Activated naive CD8-positive, alpha-beta T cell (primary cell): ENCODE data around the gene RSKR.
"Not testable (repeated sequence)": the region's sequence is repeated elsewhere in the genome, so short reads cannot be mapped to it uniquely, and the experiment has no call there.

Experiments
- H3K27ac Mint-ChIP-seq: one replicate; pipeline ENCODE4 v1.8.0; 2021; ENCODE audit warnings: mixed read lengths
- H3K27me3 Mint-ChIP-seq: one replicate; pipeline ENCODE4 v1.8.0; 2021; ENCODE audit warnings: mixed read lengths
- H3K36me3 Mint-ChIP-seq: one replicate; pipeline ENCODE4 v1.8.0; 2021; ENCODE audit warnings: mixed read lengths
- H3K4me1 Mint-ChIP-seq: one replicate; pipeline ENCODE4 v1.8.0; 2021; ENCODE audit warnings: low read depth, mixed read lengths
- H3K4me3 Mint-ChIP-seq: one replicate; pipeline ENCODE4 v1.8.0; 2021; ENCODE audit warnings: mild to moderate bottlenecking, mixed read lengths
- H3K9me3 Mint-ChIP-seq: one replicate; pipeline ENCODE4 v1.8.0; 2021; ENCODE audit warnings: low read depth, mixed read lengths

Gene RSKR

GRCh38 chr17:28576758-28577465 lies 37.1 kb downstream of the RSKR start, which contains the start of gene ALDOC:
Gene ALDOC, minus strand, starts transcription at chr17:28576895. Its CDS starts 1,363 bp downstream, at chr17:28575532.
- Mint-ChIP-seq H3K27ac (peak within 1 kb of the TSS; percentile 93), H3K36me3 (no peaks in the 10 kb centered on the region), H3K4me3 (peak within 1 kb of the TSS; percentile 85), H3K9me3 (no peaks in the 10 kb centered on the region), H3K4me1 (peaks cover 31% of the 10 kb centered on the region), H3K27me3 (no peaks in the 10 kb centered on the region)

GRCh38 chr17:28576016-28576415 lies 38.0 kb downstream of the RSKR start:
- Mint-ChIP-seq H3K4me3 (peak overlapping the region; percentile 85), H3K27ac (peak overlapping the region; percentile 72), H3K4me1 (peaks cover 34% of the 10 kb centered on the region)
- H3K9me3 Mint-ChIP-seq, H3K36me3 Mint-ChIP-seq, H3K27me3 Mint-ChIP-seq: not testable (repeated sequence)

- Mint-ChIP-seq H3K27ac (no peak overlapping the region), H3K36me3 (no peaks in the 10 kb centered on the region), H3K4me1 (peaks cover 39% of the 10 kb centered on the region), H3K4me3 (no peak overlapping the region), H3K9me3 (no peaks in the 10 kb centered on the region), H3K27me3 (no peaks in the 10 kb centered on the region)
Measured at GRCh38 chr17:28575126-28575795, 38.7 kb downstream of the RSKR start.

GRCh38 chr17:28574526-28574925 lies 39.5 kb downstream of the RSKR start:
- Mint-ChIP-seq H3K9me3 (no peaks in the 10 kb centered on the region), H3K4me3 (no peak overlapping the region), H3K27me3 (no peaks in the 10 kb centered on the region), H3K27ac (no peak overlapping the region), H3K36me3 (no peaks in the 10 kb centered on the region), H3K4me1 (peaks cover 46% of the 10 kb centered on the region)

- no peaks in the 10 kb centered on the region for H3K27me3 Mint-ChIP-seq
- no peak overlapping the region for H3K27ac Mint-ChIP-seq
- no peaks in the 10 kb centered on the region for H3K36me3 Mint-ChIP-seq
- H3K4me1 Mint-ChIP-seq = peaks cover 48% of the 10 kb centered on the region
- no peaks in the 10 kb centered on the region for H3K9me3 Mint-ChIP-seq
- H3K4me3 Mint-ChIP-seq = peak overlapping the region; percentile 4
Measured at GRCh38 chr17:28573966-28574480, 40.0 kb downstream of the RSKR start.

GRCh38 chr17:28573521-28573920 lies 40.5 kb downstream of the RSKR start:
- Mint-ChIP-seq H3K36me3 (no peaks in the 10 kb centered on the region), H3K4me1 (peaks cover 49% of the 10 kb centered on the region), H3K27me3 (no peaks in the 10 kb centered on the region), H3K27ac (no peak overlapping the region), H3K4me3 (no peak overlapping the region), H3K9me3 (no peaks in the 10 kb centered on the region)

GRCh38 chr17:28573040-28573380 lies 41.0 kb downstream of the RSKR start:
- Mint-ChIP-seq H3K4me1 (peaks cover 53% of the 10 kb centered on the region), H3K9me3 (no peaks in the 10 kb centered on the region), H3K36me3 (no peaks in the 10 kb centered on the region), H3K4me3 (peak overlapping the region; percentile 96), H3K27ac (peak overlapping the region; percentile 76), H3K27me3 (no peaks in the 10 kb centered on the region)

GRCh38 chr17:28572259-28573039 lies 41.5 kb downstream of the RSKR start:
- Mint-ChIP-seq H3K27ac (peak overlapping the region; percentile 76), H3K4me3 (peak overlapping the region; percentile 96), H3K27me3 (no peaks in the 10 kb centered on the region), H3K4me1 (peaks cover 58% of the 10 kb centered on the region), H3K9me3 (no peaks in the 10 kb centered on the region), H3K36me3 (peaks cover 4% of the 10 kb centered on the region)

- Mint-ChIP-seq H3K9me3 (no peaks in the 10 kb centered on the region), H3K27me3 (no peaks in the 10 kb centered on the region), H3K36me3 (peaks cover 4% of the 10 kb centered on the region), H3K4me3 (peak within 1 kb of the TSS; percentile 96), H3K4me1 (peaks cover 56% of the 10 kb centered on the region), H3K27ac (peak within 1 kb of the TSS; percentile 91)
Measured at GRCh38 chr17:28571361-28572122, 42.4 kb downstream of the RSKR start, which contains the start of gene PIGS. Gene PIGS, minus strand, starts transcription at chr17:28571524. Its CDS starts 28 bp downstream, at chr17:28571496.

- H3K36me3 Mint-ChIP-seq = peaks cover 4% of the 10 kb centered on the region
- H3K4me3 Mint-ChIP-seq = peak overlapping the region; percentile 96
- H3K27ac Mint-ChIP-seq = peak overlapping the region; percentile 91
- no peaks in the 10 kb centered on the region for H3K27me3 Mint-ChIP-seq
- peaks cover 49% of the 10 kb centered on the region for H3K4me1 Mint-ChIP-seq
- H3K9me3 Mint-ChIP-seq = no peaks in the 10 kb centered on the region
Measured at GRCh38 chr17:28570716-28571360, 43.1 kb downstream of the RSKR start.

GRCh38 chr17:28569446-28569845 lies 44.5 kb downstream of the RSKR start:
- Mint-ChIP-seq H3K4me3 (peak overlapping the region; percentile 96), H3K9me3 (no peaks in the 10 kb centered on the region), H3K27ac (peak overlapping the region; percentile 18), H3K4me1 (peaks cover 55% of the 10 kb centered on the region), H3K36me3 (peaks cover 4% of the 10 kb centered on the region), H3K27me3 (no peaks in the 10 kb centered on the region)

GRCh38 chr17:28567604-28568003 lies 46.4 kb downstream of the RSKR start:
- peaks cover 4% of the 10 kb centered on the region for H3K36me3 Mint-ChIP-seq
- no peaks in the 10 kb centered on the region for H3K27me3 Mint-ChIP-seq
- peaks cover 48% of the 10 kb centered on the region for H3K4me1 Mint-ChIP-seq
- H3K4me3 Mint-ChIP-seq = peak overlapping the region; percentile 60
- H3K9me3 Mint-ChIP-seq = no peaks in the 10 kb centered on the region
- H3K27ac Mint-ChIP-seq = peak overlapping the region; percentile 83

GRCh38 chr17:28563475-28563874 lies 50.5 kb downstream of the RSKR start:
- Mint-ChIP-seq H3K4me3 (no peak overlapping the region), H3K4me1 (peaks cover 21% of the 10 kb centered on the region), H3K9me3 (no peaks in the 10 kb centered on the region), H3K36me3 (peaks cover 9% of the 10 kb centered on the region), H3K27ac (no peak overlapping the region), H3K27me3 (no peaks in the 10 kb centered on the region)
